HepG2 (cell line): Measurements from ENCODE around the gene CFI.

Source experiments
- EP300 ChIP-seq, 3 experiments: sonication (generic) in 1 of 3; formaldehyde crosslinking in 1 of 3; IDR thresholded peaks; 2 replicates each; pipeline versions ENCODE4 v1.5.1 to v1.6.1; 2011 to 2020; ENCODE audit warnings: low read depth in 2 of 3, low read length in 2 of 3, borderline replicate concordance in 1 of 3, improper control_type of control experiment in 1 of 3, mild to moderate bottlenecking in 1 of 3, missing genetic modification reagents in 1 of 3, moderate library complexity in 1 of 3
- GABPB1 ChIP-seq: IDR thresholded peaks from 2 replicates; pipeline ENCODE4 v1.6.1; 2016; ENCODE audit warnings: mild to moderate bottlenecking, missing genetic modification reagents, moderate library complexity, missing compliant biosample characterization
- GATAD2A ChIP-seq: IDR thresholded peaks from 2 replicates; pipeline ENCODE4 v1.6.1; 2016
- MBNL3 ChIP-seq: fragments of 250-450 bp; sonication (Bioruptor Pico); conservative IDR thresholded peaks from 2 replicates; pipeline ENCODE4 v1.8.0; 2022; ENCODE audit warnings: mild to moderate bottlenecking, inconsistent platforms
- MLX ChIP-seq: IDR thresholded peaks from 2 replicates; pipeline ENCODE4 v1.6.1; 2016
- MXI1 ChIP-seq: IDR thresholded peaks from 3 replicates; pipeline ENCODE4 v1.6.1; 2012; ENCODE audit warnings: low read depth, low read length, inconsistent platforms, borderline replicate concordance
- MYC ChIP-seq: sonication (generic); formaldehyde crosslinking; IDR thresholded peaks from 2 replicates; pipeline ENCODE4 v1.9.0; 2021; ENCODE audit warnings: missing genetic modification reagents, borderline replicate concordance
- REST ChIP-seq, 2 experiments: IDR thresholded peaks; 2 replicates each; pipeline ENCODE4 v1.6.1; 2011 to 2012; ENCODE audit warnings: low read length in 2 of 2, borderline replicate concordance in 1 of 2, low read depth in 1 of 2, mild to moderate bottlenecking in 1 of 2, moderate library complexity in 1 of 2
- SIN3A ChIP-seq: IDR thresholded peaks from 2 replicates; pipeline ENCODE4 v1.6.1; 2011; ENCODE audit warnings: low read depth, mild to moderate bottlenecking, control low read depth, low read length, borderline replicate concordance
- SKIL ChIP-seq: sonication (generic); formaldehyde crosslinking; IDR thresholded peaks from 2 replicates; pipeline ENCODE4 v1.8.0; 2022; ENCODE audit warnings: missing genetic modification reagents, mild to moderate bottlenecking, moderate library complexity, borderline replicate concordance
- SP2 ChIP-seq: sonication (generic); formaldehyde crosslinking; IDR thresholded peaks from 2 replicates; pipeline ENCODE4 v1.5.1; 2020; ENCODE audit warnings: mild to moderate bottlenecking, missing genetic modification reagents
- ZNF460 ChIP-seq: sonication (generic); formaldehyde crosslinking; IDR thresholded peaks from 2 replicates; pipeline ENCODE4 v1.5.1; 2020; ENCODE audit warnings: missing genetic modification reagents, mild to moderate bottlenecking, borderline replicate concordance

- no peak for TF ChIP-seq SKIL (CRISPR knock-in tag)
- no peak for TF ChIP-seq GABPB1 (CRISPR knock-in tag)
- no peak for TF ChIP-seq REST (IDR thresholded peaks at IDR 0.05; ENCODE audit: borderline replicate concordance in 1 of 2, low read depth in 1 of 2, low read length in 2 of 2)
- no peak for TF ChIP-seq SIN3A
- no peak for TF ChIP-seq SP2 (CRISPR knock-in tag)
- TF ChIP-seq MBNL3 (CRISPR knock-in tag), result no peak
- TF ChIP-seq ZNF460 (CRISPR knock-in tag), result no peak
- no peak for TF ChIP-seq MXI1
- no peak for TF ChIP-seq EP300 (IDR thresholded peaks at IDR 0.05; ENCODE audit: low read depth in 2 of 2, low read length in 2 of 2)
- no peak for TF ChIP-seq EP300 (CRISPR knock-in tag; IDR thresholded peaks at IDR 0.05; ENCODE audit: borderline replicate concordance)
- no peak for TF ChIP-seq GATAD2A (CRISPR knock-in tag)
- no peak for TF ChIP-seq MYC
- TF ChIP-seq MLX, result no peak
Measured at GRCh38 chr4:109730619-109731545, 70.9 kb downstream of the CFI start.
